EH (cell line): ENCODE measurements around the gene LCORL.
"Not testable (repeated sequence)": the region's sequence is repeated elsewhere in the genome, so short reads cannot be mapped to it uniquely, and the experiment has no call there.

ENCODE experiments used
- DNase-seq: peaks from one replicate; pipeline ENCODE4 v3.0.0-alpha.2; 2015; ENCODE audit warnings: low read depth

LCORL gene

DNA sequence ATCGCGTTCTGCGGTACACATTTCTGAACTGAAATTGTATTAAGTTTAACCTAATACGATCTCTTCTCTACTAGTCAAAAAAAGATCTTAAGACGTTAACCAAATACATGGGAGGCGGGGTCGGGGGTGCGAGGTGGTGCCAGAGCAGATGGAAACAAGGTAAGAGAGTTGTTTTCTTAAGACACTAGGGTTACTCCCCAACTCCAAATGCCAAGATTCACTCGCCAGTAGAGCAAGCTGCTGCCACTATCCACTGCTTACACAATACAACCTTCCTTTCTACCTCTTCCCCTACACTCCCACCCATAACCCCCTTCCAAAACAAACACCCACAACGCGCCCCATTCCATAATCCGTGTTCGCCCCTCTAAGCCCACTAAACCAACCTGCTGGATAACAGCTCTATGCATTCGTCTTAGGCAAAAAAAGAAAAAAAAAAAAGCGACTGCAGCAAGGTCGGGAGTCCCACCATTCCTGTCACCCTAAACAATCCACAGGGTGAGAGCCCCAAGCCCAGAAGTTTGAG lies 1.3 kb downstream of the LCORL start:
- DNase-seq = peak; percentile 18

DNA sequence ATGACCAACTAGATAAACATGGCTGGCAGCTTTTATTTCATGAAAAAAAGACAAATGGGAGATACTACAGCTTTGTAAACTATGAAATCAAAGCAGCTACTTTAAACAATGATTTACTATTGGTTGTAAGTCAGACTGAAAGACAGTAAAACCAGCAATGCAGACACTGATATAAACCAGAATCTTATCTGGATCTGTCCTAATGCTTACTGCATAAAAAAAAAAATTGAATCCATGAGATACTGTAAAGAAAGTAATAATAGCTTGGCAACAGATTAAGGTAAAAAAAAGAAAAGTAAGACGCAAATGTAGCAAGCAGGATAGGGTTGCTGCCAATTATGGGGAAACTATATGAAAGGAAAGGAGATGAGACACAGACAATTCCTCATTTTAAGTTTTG lies 7.3 kb downstream of the LCORL start:
- no peak for DNase-seq

GRCh38 chr4:18012807-18013462 lies 8.6 kb downstream of the LCORL start:
- DNase-seq = no peak

DNA sequence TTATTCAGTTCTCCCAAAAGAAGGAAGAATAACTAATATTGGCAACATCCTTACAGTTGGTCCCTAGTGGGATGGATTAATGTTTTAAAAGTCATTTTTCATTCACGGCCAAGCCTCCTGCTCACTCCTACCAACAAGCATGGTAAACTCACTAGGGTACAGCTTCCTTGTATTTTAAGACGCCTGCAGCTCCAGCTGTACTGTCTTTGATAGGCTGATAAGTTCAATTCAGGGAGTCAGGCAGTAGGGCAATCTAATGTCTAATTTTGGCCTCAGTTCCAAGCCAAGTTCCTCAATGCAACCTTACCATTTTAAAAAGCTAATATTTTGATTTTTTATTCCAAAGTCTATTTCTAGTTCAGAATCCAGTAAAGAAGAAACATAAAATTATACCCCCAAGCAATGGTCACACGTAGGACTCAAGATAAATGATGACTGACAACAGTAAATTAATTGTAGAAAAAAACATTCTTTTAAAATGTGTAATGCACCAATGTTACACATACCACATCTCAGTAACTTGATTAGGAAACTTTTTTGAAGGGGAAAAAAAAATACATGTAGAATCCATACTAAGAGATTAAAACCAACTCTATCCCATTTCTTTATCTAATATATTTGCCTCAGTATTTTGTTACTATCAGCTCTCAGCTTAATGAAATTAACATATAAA lies 9.3 kb downstream of the LCORL start:
- peak; percentile 35 for DNase-seq

- DNase-seq = no peak
Measured at GRCh38 chr4:18007625-18008024, 13.9 kb downstream of the LCORL start.

DNA sequence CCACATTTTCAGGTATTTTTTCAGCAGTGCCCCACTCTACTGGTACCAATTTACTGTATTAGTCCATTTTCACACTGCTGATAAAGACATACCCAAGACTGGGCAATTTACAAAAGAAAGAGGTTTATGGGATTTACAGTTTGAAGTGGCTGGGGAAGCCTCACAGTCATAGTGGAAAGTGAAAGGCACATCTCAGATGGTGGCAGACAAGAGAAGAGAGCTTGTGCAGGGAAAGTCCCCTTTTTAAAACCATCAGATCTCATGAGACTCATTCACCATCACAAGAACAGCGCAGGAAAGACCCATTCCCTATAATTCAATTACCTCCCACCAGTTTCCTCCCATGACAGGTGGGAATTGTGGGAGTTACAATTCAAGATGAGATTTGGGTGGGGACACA lies 15.1 kb downstream of the LCORL start:
- DNase-seq = not testable (repeated sequence)

DNA sequence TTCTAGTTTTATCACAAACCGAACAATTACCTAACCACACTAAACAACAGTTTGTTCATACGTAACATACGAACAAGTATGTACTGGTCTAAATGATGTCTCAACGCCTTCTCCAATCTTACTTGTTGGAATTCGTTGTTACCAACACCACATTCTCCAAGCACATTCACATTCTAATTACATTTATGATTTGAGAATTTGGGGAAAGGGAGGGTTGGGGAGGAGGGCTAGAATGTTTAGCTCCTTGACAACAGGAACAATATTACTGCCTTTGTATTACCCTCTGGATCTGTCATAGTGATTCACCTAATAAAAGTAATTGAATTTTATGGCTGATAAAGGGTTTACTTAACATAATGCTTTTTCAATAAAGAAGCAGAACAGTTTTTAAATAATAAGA lies 24.4 kb downstream of the LCORL start:
- no peak for DNase-seq

- no peak for DNase-seq
Measured at GRCh38 chr4:17995165-17995564, 26.4 kb downstream of the LCORL start.

DNA sequence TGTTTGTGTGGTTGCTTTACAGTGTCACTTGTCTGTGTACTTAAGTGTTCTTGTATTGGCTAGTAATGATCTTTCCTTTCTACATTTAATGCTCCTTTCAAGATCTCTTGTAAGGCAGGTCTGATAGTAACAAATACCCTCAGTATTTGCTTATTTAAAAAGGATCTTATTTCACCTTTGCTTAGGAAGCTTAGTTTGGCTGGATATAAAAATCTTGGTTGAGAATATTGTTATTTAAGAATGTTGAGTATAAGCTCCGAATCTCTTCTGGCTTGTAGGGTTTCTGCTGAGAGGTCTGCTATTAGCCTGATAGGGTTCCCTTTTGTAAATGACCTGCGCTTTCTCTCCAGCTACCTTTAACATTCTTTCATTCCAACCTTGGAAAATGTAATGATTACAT lies 35.7 kb downstream of the LCORL start:
- no peak for DNase-seq

- peak; percentile 6 for DNase-seq
Measured at GRCh38 chr4:17981063-17981462, 40.5 kb downstream of the LCORL start.

DNA sequence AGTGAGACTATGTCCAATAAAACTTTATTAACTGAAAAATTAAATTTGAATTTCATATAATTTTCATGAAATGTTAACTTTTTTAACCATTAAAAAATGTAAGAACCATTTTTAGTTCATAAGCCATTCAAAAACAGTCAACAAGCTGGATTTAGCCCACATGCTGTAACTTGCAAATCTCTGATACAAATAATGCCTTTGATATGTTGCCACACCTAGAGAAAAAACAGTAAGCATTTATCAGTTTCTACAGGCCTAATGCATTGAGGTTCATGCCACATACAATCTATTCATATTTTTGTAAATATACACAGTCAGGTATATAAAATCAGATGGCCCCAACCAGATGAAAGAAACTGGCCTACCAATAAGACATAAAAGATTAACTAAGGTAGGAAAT lies 52.8 kb downstream of the LCORL start:
- DNase-seq = no peak

DNA sequence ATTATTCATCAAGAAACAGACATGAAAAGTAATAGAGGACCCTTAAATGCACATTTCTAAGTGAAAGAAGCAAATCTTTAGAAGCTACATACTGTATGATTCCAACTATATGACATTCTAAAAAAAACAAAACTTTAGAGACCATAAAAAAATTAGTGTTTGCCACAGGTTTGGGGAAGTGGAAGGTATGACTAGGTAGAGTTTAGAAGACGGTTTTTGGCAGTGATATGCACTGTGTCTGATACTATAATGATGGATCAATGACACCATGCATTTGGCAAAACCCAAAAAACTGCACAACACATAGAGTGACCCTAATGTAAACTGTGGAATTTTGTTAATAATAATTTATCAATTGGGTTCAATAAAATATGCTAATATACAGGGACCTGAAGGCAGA lies 54.5 kb downstream of the LCORL start:
- no peak for DNase-seq

- no peak for DNase-seq
Measured at GRCh38 chr4:17966312-17966711, 55.2 kb downstream of the LCORL start.

DNA sequence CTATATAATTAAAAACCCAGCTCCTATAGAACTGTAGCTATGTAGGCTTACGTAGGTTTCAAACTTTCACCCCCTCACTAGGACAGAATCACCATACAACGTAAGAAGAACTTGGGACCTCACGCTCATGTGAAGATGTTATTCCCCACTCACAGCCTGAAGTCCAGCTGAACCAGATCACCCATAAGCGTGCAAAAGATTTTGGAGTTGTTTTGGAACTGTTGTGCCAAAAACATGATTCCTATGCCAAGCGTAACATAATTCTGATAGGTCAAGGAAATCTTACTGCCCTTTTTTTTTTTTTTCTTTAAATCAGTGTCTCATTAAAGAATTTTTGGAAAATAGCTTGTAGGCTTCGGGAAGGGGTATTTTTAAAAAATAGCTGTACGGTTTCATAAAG lies 57.0 kb downstream of the LCORL start:
- DNase-seq = no peak

DNA sequence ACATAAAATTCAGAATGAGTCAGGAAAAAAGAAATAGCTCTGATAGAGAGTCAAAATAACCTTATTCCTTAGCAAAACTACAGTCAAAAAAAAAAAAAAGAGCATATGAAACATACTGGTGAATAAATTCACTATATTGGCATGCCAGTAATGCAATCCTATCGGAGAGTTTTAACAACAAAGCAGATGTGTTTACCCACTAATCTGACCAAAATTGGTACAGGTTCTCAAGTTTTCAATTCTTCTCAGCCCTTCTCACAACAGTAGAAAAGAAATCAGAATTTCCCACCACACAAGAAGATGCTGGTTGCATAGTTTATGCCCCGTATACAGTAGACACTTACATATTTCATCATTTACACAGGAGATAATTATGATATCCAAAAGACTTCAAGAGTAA lies 59.4 kb downstream of the LCORL start:
- peak; percentile 14 for DNase-seq

DNA sequence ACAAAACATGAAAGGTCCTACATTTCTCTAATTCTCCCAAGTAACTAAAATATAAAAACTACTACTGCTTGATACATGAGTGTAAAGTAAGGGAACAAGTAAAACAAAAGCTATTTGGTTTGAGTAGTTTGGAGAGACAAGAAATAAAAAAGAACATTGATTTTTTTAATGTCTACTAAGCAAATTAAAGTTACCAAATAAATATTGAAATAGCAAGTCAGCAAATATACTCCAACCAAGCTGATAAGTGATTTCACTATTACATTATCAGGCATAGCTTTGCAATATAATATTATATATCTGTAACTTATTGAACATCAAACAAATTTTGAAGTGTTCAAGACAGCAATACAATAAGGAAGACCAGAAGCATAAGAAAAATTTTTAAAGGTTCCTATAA lies 60.3 kb downstream of the LCORL start:
- DNase-seq = no peak

DNA sequence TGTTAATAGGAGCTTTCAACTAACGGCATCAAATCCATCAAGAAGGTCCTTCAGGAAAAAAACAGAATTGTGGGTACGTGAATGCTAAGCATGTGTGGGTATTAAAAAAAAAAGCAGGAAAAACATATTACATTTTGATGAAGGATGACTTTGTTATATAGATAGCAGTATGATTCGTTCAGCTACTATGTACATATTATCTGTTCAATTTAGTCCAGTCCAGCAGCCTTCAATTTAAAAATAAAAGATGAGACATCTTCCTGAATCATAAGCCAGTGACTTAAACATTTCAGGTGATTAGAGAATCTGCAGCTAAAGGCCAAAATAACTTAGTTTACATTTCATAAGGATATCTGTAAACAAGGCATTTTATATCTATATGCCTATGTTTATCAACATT lies 63.4 kb downstream of the LCORL start:
- DNase-seq = peak; percentile 47

DNA sequence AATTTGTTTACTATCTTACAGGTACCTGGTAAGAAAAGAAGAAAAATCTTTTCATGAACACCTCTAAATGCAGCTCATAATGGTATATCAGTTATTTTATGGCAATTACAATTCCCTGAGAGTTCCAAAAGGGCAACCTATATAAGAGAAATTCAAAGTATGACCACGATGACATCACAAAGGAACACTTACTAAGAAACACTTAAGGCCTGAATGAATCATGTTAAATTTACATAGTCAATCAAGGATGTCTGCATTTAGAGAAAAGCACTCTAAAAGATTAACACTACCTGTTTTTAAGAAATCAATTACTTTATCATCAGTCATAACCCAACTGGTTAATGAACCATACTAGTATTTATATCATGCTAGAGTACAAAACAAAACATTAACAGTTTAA lies 63.9 kb downstream of the LCORL start:
- peak; percentile 47 for DNase-seq

GRCh38 chr4:17956245-17956644 lies 65.3 kb downstream of the LCORL start:
- no peak for DNase-seq

DNA sequence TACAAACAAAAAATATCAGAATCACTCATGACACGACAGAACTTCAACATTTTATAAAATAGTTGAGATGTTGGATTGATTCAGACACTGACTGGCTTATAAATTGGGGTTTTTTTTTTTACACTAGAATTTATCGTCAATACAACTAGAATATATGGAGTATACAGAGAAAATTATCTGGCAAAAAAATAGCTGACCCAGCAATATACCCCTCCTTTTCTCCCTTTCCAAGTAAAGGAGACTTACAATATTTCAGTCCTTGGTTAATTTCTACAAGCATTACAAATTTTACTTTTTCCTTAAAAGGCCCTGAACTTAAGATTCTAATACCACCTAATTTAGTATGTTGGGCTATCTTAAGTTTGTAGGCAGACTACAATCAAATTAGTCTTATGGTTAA lies 76.3 kb downstream of the LCORL start:
- no peak for DNase-seq

DNA sequence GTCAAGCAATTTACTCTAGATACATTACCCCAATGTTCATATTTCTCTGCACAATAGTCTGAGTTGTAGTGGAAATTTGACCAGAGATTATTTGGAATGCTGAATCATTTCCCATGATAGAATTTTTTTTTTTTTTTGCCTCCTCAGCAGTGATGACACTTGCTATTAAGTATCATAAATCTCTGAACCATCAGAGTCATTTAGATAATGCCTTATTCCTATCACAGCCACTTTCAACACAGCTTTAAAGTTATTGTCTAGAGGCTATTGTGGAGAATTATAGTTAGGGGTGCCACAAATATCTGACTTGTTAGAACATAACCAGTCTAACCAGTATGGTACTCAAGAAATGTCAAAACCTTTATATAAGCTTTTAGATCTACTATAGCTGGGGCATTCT lies 79.8 kb downstream of the LCORL start:
- peak; percentile 39 for DNase-seq

GRCh38 chr4:17939054-17939453 lies 82.5 kb downstream of the LCORL start:
- DNase-seq = peak; percentile 35

GRCh38 chr4:17934286-17934685 lies 87.3 kb downstream of the LCORL start:
- peak; percentile 4 for DNase-seq

- no peak for DNase-seq
Measured at GRCh38 chr4:17933126-17933525, 88.4 kb downstream of the LCORL start.
